Anterior cingulate cortex (tissue), 58 donors: ENCODE measurements around the gene MID1.
A peak's percentile ranks its signal among the peaks of the same experiment; 100 is the strongest.

Experiments
- DNase-seq, 58 donors: peaks; one replicate each; lab custom pipeline; 2025; lab: John Stamatoyannopoulos, UW

MID1 gene

GRCh38 chrX:10450229-10450958 is 170.0 kb downstream of the MID1 start:
- no peak for DNase-seq

- DNase-seq, result peak in 1 of 58 donors; percentile 3
These were observed 172.7 kb downstream of the MID1 start for GRCh38 chrX:10447564-10448214.

- no peak for DNase-seq
These were observed 176.2 kb downstream of the MID1 start for GRCh38 chrX:10444204-10444603.

GRCh38 chrX:10441464-10441863 is 178.9 kb downstream of the MID1 start:
- no peak for DNase-seq

GRCh38 chrX:10433296-10433965 is 187.0 kb downstream of the MID1 start:
- DNase-seq, result no peak

- peak in 4 of 58 donors; percentile 0 to 2 (median 1) for DNase-seq
These were observed 190.5 kb downstream of the MID1 start for GRCh38 chrX:10429908-10430307.

- DNase-seq, result no peak
These were observed 193.1 kb downstream of the MID1 start for GRCh38 chrX:10427249-10427648.

- no peak for DNase-seq
These were observed 196.7 kb downstream of the MID1 start for GRCh38 chrX:10423716-10424115.

- no peak for DNase-seq
These were observed 200.3 kb downstream of the MID1 start for GRCh38 chrX:10420134-10420533.

- DNase-seq, result no peak
These were observed 204.0 kb downstream of the MID1 start for GRCh38 chrX:10416424-10416823.

GRCh38 chrX:10415306-10416001 is 204.9 kb downstream of the MID1 start:
- no peak for DNase-seq

GRCh38 chrX:10414862-10415261 is 205.5 kb downstream of the MID1 start:
- no peak for DNase-seq

GRCh38 chrX:10414156-10414824 is 206.1 kb downstream of the MID1 start:
- DNase-seq, result no peak

GRCh38 chrX:10404436-10404835 is 215.9 kb downstream of the MID1 start:
- DNase-seq, result no peak

- no peak for DNase-seq
These were observed 219.1 kb downstream of the MID1 start for GRCh38 chrX:10401239-10401638.

- DNase-seq, result no peak
These were observed 221.2 kb downstream of the MID1 start for GRCh38 chrX:10399043-10399741.

GRCh38 chrX:10398215-10398614 is 222.2 kb downstream of the MID1 start:
- DNase-seq, result no peak

- no peak for DNase-seq
These were observed 223.0 kb downstream of the MID1 start for GRCh38 chrX:10397349-10397748.

GRCh38 chrX:10395643-10396042 is 224.7 kb downstream of the MID1 start:
- no peak for DNase-seq
